Progenitor cell of endocrine pancreas (in vitro differentiated cells): ENCODE data around the gene DIABLO. TPM values are rescaled to one million over a fixed set of nuclear protein-coding genes. Genes with fewer than 3 reads are reported as not detected.
"Not testable (repeated sequence)": the region's sequence is repeated elsewhere in the genome, so short reads cannot be mapped to it uniquely, and the experiment has no call there.

ENCODE experiments used
- DNase-seq: peaks from one replicate; pipeline ENCODE4 v3.0.0; 2021; ENCODE audit warnings: low spot score; ENCODE audit not compliant: unreplicated experiment
- H3K27ac Mint-ChIP-seq: 2 replicates; pipeline ENCODE4 v1.8.0; 2021; ENCODE audit warnings: mild to moderate bottlenecking, moderate library complexity, mixed read lengths
- H3K27me3 Mint-ChIP-seq: 2 replicates; pipeline ENCODE4 v1.8.0; 2021; ENCODE audit warnings: mixed read lengths
- H3K36me3 Mint-ChIP-seq: 2 replicates; pipeline ENCODE4 v1.8.0; 2022; ENCODE audit warnings: mixed read lengths; ENCODE audit not compliant: insufficient read depth
- H3K4me1 Mint-ChIP-seq: 2 replicates; pipeline ENCODE4 v1.8.0; 2021; ENCODE audit warnings: low read depth, mixed read lengths
- H3K4me3 Mint-ChIP-seq: 2 replicates; pipeline ENCODE4 v1.8.0; 2021; ENCODE audit warnings: low read depth, mild to moderate bottlenecking, moderate library complexity, mixed read lengths
- H3K9me3 Mint-ChIP-seq: 2 replicates; pipeline ENCODE4 v1.8.0; 2021; ENCODE audit warnings: low read depth, mixed read lengths
- total RNA-seq: library from RNA; stranded (reverse); gene quantifications from 2 replicates; pipeline ENCODE4 v1.2.1, GENCODE V29; 2021
- TF ChIP-seq, protein P1 (sequence below): fragments of 200-600 bp; sonication (generic); IDR thresholded peaks from one replicate; pipeline ENCODE4 v1.5.0; 2021; ENCODE audit warnings: antibody characterized with exemption, mild to moderate bottlenecking; ENCODE audit not compliant: unreplicated experiment

The DIABLO gene
- total RNA-seq, 1 donor from 2014 or later: 63.8 TPM

DNA sequence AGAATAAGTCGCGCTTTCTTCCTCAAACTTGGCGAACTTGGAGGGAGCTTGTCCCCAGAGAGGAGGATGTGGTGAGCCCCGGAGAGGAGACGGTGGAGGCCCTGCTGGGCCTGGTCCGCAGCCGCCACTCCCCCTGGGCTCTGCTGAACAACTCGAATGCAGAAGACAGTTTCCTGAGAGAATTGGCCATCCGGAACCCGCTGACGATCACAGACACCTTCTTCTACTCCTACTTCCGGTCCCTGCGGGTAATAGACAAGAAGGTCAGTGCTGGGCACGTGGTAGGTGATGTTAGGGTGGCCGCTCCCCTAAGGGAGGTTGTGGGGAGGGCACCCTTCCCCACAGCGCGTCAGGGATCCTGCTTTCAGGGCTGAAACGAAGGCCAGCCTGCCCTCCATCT lies 41.3 kb downstream of the DIABLO start:
- DNase-seq: no peak
- TF ChIP-seq, protein P1, sequence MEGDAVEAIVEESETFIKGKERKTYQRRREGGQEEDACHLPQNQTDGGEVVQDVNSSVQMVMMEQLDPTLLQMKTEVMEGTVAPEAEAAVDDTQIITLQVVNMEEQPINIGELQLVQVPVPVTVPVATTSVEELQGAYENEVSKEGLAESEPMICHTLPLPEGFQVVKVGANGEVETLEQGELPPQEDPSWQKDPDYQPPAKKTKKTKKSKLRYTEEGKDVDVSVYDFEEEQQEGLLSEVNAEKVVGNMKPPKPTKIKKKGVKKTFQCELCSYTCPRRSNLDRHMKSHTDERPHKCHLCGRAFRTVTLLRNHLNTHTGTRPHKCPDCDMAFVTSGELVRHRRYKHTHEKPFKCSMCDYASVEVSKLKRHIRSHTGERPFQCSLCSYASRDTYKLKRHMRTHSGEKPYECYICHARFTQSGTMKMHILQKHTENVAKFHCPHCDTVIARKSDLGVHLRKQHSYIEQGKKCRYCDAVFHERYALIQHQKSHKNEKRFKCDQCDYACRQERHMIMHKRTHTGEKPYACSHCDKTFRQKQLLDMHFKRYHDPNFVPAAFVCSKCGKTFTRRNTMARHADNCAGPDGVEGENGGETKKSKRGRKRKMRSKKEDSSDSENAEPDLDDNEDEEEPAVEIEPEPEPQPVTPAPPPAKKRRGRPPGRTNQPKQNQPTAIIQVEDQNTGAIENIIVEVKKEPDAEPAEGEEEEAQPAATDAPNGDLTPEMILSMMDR: no peak
- Mint-ChIP-seq H3K4me3 (peak overlapping the region; percentile 74), H3K27ac (no peak overlapping the region), H3K9me3 (no peaks in the 10 kb centered on the region), H3K36me3 (no peaks in the 10 kb centered on the region), H3K27me3 (peaks cover 8% of the 10 kb centered on the region), H3K4me1 (no peaks in the 10 kb centered on the region)

DNA sequence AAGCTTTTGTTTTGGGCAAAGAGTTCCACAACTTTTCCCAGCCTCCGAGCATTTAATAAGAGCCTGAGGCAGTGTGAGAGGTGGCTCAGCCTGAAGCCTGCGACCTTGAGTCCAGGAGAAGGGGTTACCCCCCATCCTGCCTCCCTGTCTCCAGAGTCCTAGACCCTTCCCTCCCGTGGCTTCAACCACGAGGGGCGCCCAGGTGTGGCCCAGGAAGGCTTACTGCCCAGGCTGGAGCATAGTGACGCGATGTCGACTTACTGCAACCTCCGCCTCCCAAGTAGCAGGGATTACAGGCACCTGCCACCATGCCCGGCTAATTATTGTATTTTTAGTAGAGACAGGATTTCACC lies 42.3 kb downstream of the DIABLO start:
- Mint-ChIP-seq H3K27ac (no peak overlapping the region), H3K27me3 (peaks cover 8% of the 10 kb centered on the region), H3K36me3 (no peaks in the 10 kb centered on the region), H3K9me3 (no peaks in the 10 kb centered on the region), H3K4me3 (peak overlapping the region; percentile 74), H3K4me1 (no peaks in the 10 kb centered on the region)
- no peak for DNase-seq
- TF ChIP-seq, protein P1: no peak

DNA sequence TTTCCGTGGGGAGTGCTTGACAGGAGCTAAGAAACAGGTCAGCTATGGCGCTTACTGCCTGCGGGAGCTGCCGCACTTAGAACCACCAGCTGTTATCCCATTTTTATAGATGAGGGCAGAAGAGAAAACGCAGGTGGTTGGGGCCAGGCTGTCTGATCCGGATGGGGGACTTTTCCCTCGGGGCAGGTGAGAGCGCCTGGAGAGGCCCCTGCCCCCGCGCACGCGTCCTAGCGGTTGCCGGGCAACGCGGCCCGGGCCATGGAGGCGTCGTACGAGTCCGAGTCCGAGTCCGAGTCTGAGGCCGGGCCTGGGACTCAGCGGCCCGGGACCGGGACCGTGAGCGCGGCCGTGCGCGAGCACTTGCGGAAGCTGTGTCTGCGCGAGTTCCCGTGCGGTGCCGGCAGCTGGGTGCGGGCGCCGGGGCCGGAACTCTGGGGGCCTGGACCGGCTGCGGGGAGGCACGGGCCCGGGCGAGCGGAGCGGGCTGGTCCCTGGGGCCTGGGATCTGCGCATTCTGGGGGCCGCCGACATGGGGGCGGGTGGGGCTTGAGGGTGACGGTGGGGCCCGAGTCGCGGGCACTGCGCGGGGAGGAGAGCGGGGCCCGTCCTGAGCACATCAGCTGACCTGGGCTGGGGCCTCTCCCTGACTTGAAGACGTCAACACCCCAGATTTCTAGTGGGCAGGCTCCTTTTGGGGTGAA lies 42.8 kb downstream of the DIABLO start, which contains the start of gene LRRC43:
TSS of gene LRRC43 (plus strand) at position 237 of the 701 bp plus-strand sequence. CDS start at position 259, 22 bp downstream.
- peak within 1 kb of the TSS; percentile 74 for H3K4me3 Mint-ChIP-seq
- peaks cover 8% of the 10 kb centered on the region for H3K27me3 Mint-ChIP-seq
- H3K27ac Mint-ChIP-seq: peak within 1 kb of the TSS; percentile 67
- TF ChIP-seq, protein P1: no peak
- H3K9me3 Mint-ChIP-seq: no peaks in the 10 kb centered on the region
- H3K36me3 Mint-ChIP-seq: no peaks in the 10 kb centered on the region
- DNase-seq: peak; percentile 61
- no peaks in the 10 kb centered on the region for H3K4me1 Mint-ChIP-seq

DNA sequence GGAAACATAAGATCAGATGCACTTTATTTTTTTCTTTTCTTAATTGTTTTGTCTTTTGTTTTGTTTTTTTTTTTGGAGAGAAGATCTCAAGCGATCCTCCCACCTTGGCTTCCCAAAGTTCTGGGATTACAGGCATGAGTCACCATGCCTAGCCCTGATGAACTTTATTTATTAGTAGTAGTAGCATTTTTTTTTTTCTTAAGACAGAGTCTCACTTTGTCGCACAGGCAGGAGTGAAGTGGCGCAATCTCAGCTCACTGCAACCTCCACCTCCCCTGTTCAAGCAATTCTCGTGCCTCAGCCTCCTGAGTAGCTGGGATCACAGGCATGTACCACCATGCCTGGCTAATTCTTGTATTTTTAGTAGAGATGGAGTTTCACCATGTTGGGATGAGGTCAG lies 49.4 kb downstream of the DIABLO start:
- not testable (repeated sequence) for H3K36me3 Mint-ChIP-seq, H3K27ac Mint-ChIP-seq, H3K4me1 Mint-ChIP-seq, H3K9me3 Mint-ChIP-seq, DNase-seq, H3K4me3 Mint-ChIP-seq
- peaks cover 13% of the 10 kb centered on the region for H3K27me3 Mint-ChIP-seq

DNA sequence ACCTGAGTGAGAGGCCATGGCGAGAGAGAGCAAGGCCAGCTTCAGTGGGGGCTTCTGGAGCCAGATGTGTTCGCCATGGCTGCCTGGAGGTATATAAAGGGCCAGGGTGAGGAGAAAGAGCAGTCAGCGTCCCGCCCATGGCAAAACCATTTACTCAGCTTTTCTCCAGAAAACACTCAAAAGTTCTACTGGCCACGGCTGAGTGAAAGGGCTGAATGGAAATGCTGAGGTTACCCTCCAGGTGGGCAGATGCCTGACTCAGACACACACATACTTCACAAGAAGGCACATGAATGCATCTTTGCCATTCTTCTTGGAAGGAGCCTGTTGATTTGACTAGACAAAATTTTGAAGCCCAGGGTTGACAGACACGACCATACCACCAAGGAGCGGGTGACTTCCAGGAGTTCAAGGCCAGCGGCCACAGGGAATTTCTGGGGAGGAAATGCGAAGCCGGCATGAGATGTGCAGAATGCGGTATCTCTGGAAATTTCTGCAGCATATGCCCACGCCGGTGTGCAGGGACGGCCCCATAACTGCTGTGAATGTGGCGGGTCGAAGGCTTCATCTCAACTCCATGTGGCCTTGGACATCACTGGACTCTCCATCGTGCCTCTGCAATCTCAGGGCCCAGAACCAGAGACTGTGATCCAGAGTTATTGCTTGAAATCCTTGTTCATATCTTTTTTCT lies 51.6 kb downstream of the DIABLO start, which contains the start of gene IL31:
TSS of gene IL31 (minus strand) at position 67 of the 691 bp plus-strand sequence. CDS start at position 18, 49 bp downstream.
- Mint-ChIP-seq H3K27me3 (peaks cover 10% of the 10 kb centered on the region), H3K9me3 (no peaks in the 10 kb centered on the region), H3K4me3 (no peak within 1 kb of the TSS), H3K36me3 (no peaks in the 10 kb centered on the region), H3K27ac (no peak within 1 kb of the TSS), H3K4me1 (no peaks in the 10 kb centered on the region)
- DNase-seq: no peak
- TF ChIP-seq, protein P1: no peak
